Calu3 (cell line): ENCODE data around the gene ATXN7. TPM values are rescaled to one million over a fixed set of nuclear protein-coding genes. Genes with fewer than 3 reads are reported as not detected.

Source experiments
- BruUV-seq: library from RNA; stranded (reverse); fragments of 400-500 nt; replicated peaks from 2 replicates; lab custom pipeline; 2021; lab: Mats Ljungman, UMichigan
- CTCF ChIA-PET: fragments of 300-600 bp; sonication (Branson Sonifier 250); formaldehyde crosslinking; loops from one replicate; lab custom pipeline; 2022; ENCODE audit warnings: antibody characterized with exemption; lab: Charles Lee
- DNase-seq: peaks from one replicate; pipeline ENCODE4 v3.0.0; 2022
- H3K27ac Mint-ChIP-seq: one replicate; pipeline ENCODE4 v1.8.0; 2022; ENCODE audit warnings: mixed read lengths; ENCODE audit not compliant: unreplicated experiment
- H3K27me3 Mint-ChIP-seq: one replicate; pipeline ENCODE4 v1.8.0; 2022; ENCODE audit warnings: mixed read lengths; ENCODE audit not compliant: unreplicated experiment
- H3K36me3 Mint-ChIP-seq: one replicate; pipeline ENCODE4 v1.8.0; 2022; ENCODE audit warnings: mild to moderate bottlenecking, moderate library complexity, mixed read lengths; ENCODE audit not compliant: insufficient read depth, unreplicated experiment
- H3K4me1 Mint-ChIP-seq: one replicate; pipeline ENCODE4 v1.8.0; 2022; ENCODE audit warnings: mild to moderate bottlenecking, low read depth, mixed read lengths; ENCODE audit not compliant: unreplicated experiment
- H3K4me3 Mint-ChIP-seq: one replicate; pipeline ENCODE4 v1.8.0; 2022; ENCODE audit warnings: mild to moderate bottlenecking, low read depth, moderate library complexity, mixed read lengths; ENCODE audit not compliant: unreplicated experiment
- H3K9me3 Mint-ChIP-seq: one replicate; pipeline ENCODE4 v1.8.0; 2022; ENCODE audit warnings: low read depth, mixed read lengths; ENCODE audit not compliant: unreplicated experiment
- CTCF ChIP-seq: fragments of 200-600 bp; IDR thresholded peaks from one replicate; pipeline ENCODE4 v1.8.0; 2022; ENCODE audit warnings: antibody characterized with exemption; ENCODE audit not compliant: unreplicated experiment
- intact Hi-C: fragments of 100-400 bp; cut with micrococcal nuclease; formaldehyde crosslinking; loops from one replicate; pipeline ENCODE4 v1.10.0; 2022; ENCODE audit not compliant: unreplicated experiment
- total RNA-seq: library from RNA; stranded (reverse); gene quantifications from 2 replicates; pipeline ENCODE4 v1.2.3, GENCODE V29; 2022

The ATXN7 gene
- total RNA-seq, 1 experiment from 2014 or later = 31.2 TPM

GRCh38 chr3:64011685-64012084 lies 148.0 kb downstream of the ATXN7 start:
- H3K4me3 Mint-ChIP-seq = no peak overlapping the region
- no peak for TF ChIP-seq CTCF
- peaks cover 39% of the 10 kb centered on the region for H3K36me3 Mint-ChIP-seq
- H3K9me3 Mint-ChIP-seq = no peaks in the 10 kb centered on the region
- no peak for DNase-seq
- no peaks in the 10 kb centered on the region for H3K27me3 Mint-ChIP-seq
- no TSS peak for BruUV-seq
- H3K4me1 Mint-ChIP-seq = no peaks in the 10 kb centered on the region
- no peak overlapping the region for H3K27ac Mint-ChIP-seq
- intact Hi-C loops = no loop called here
- CTCF ChIA-PET = no interaction called here

- CTCF ChIA-PET = no interaction called here
- Mint-ChIP-seq H3K9me3 (no peaks in the 10 kb centered on the region), H3K4me1 (peaks cover 3% of the 10 kb centered on the region), H3K27ac (no peak overlapping the region), H3K4me3 (no peak overlapping the region), H3K36me3 (peaks cover 42% of the 10 kb centered on the region), H3K27me3 (no peaks in the 10 kb centered on the region)
- no peak for DNase-seq
- TF ChIP-seq CTCF = no peak
- BruUV-seq = no TSS peak
- intact Hi-C loops = no loop called here
Measured at GRCh38 chr3:64016941-64017620, 153.4 kb downstream of the ATXN7 start.

GRCh38 chr3:64019271-64019670 lies 155.6 kb downstream of the ATXN7 start:
- no peak for TF ChIP-seq CTCF
- Mint-ChIP-seq H3K4me1 (peaks cover 8% of the 10 kb centered on the region), H3K36me3 (peaks cover 46% of the 10 kb centered on the region), H3K27me3 (no peaks in the 10 kb centered on the region), H3K9me3 (no peaks in the 10 kb centered on the region), H3K4me3 (no peak overlapping the region), H3K27ac (no peak overlapping the region)
- CTCF ChIA-PET = no interaction called here
- intact Hi-C loops = no loop called here
- DNase-seq = no peak
- no TSS peak for BruUV-seq

GRCh38 chr3:64019879-64020278 lies 156.2 kb downstream of the ATXN7 start:
- no peak for TF ChIP-seq CTCF
- Mint-ChIP-seq H3K4me1 (peaks cover 8% of the 10 kb centered on the region), H3K27me3 (no peaks in the 10 kb centered on the region), H3K4me3 (no peak overlapping the region), H3K36me3 (peaks cover 40% of the 10 kb centered on the region), H3K9me3 (no peaks in the 10 kb centered on the region), H3K27ac (no peak overlapping the region)
- CTCF ChIA-PET = no interaction called here
- intact Hi-C loops = no loop called here
- BruUV-seq = no TSS peak
- DNase-seq = no peak
